Mesendoderm (in vitro differentiated cells): ENCODE data around the gene MAPK9.

Experiments
- DNase-seq: peaks from one replicate; pipeline ENCODE4 v3.0.0; 2013
- H2AK5ac ChIP-seq: 2 replicates; pipeline ENCODE4 v1.6.1; 2013; ENCODE audit warnings: low read length, inconsistent platforms
- H2BK120ac ChIP-seq: 2 replicates; pipeline ENCODE4 v1.6.1; 2013; ENCODE audit warnings: low read depth, mild to moderate bottlenecking, low read length, moderate library complexity, mixed read lengths
- H2BK15ac ChIP-seq: replicated peaks from 2 replicates; pipeline ENCODE4 v1.6.1; 2013; ENCODE audit warnings: low read depth, mild to moderate bottlenecking, moderate library complexity
- H2BK5ac ChIP-seq: 2 replicates; pipeline ENCODE4 v1.6.1; 2013; ENCODE audit warnings: low read length, inconsistent platforms
- H3K18ac ChIP-seq: 2 replicates; pipeline ENCODE4 v1.6.1; 2013; ENCODE audit warnings: mild to moderate bottlenecking, low read length, mixed read lengths
- H3K23ac ChIP-seq: one replicate; pipeline ENCODE4 v1.6.1; 2013; ENCODE audit warnings: low read length
- H3K27ac ChIP-seq: 2 replicates; pipeline ENCODE4 v1.5.1; 2013; ENCODE audit warnings: low read depth, mild to moderate bottlenecking, inconsistent platforms, low read length, moderate library complexity
- H3K27me3 ChIP-seq: 2 replicates; pipeline ENCODE4 v1.6.1; 2013; ENCODE audit warnings: low read length, control low read depth, mild to moderate bottlenecking, inconsistent platforms; ENCODE audit not compliant: insufficient read depth, poor library complexity
- H3K36me3 ChIP-seq: 2 replicates; pipeline ENCODE4 v1.6.1; 2013; ENCODE audit warnings: low read length, inconsistent platforms; ENCODE audit not compliant: control insufficient read depth, insufficient read depth
- H3K4ac ChIP-seq: one replicate; pipeline ENCODE4 v1.6.1; 2013; ENCODE audit warnings: low read depth, mild to moderate bottlenecking, low read length, moderate library complexity
- H3K4me1 ChIP-seq: 2 replicates; pipeline ENCODE4 v1.6.1; 2013; ENCODE audit warnings: low read depth, low read length, inconsistent platforms; ENCODE audit not compliant: control insufficient read depth
- H3K4me2 ChIP-seq: 2 replicates; pipeline ENCODE4 v1.6.1; 2013; ENCODE audit warnings: low read length
- H3K4me3 ChIP-seq: 2 replicates; pipeline ENCODE4 v1.5.1; 2013; ENCODE audit warnings: mild to moderate bottlenecking, low read length
- H3K56ac ChIP-seq: one replicate; pipeline ENCODE4 v1.6.1; 2013; ENCODE audit warnings: low read length
- H3K79me1 ChIP-seq: 2 replicates; pipeline ENCODE4 v1.6.1; 2013; ENCODE audit warnings: low read length, inconsistent platforms
- H3K79me2 ChIP-seq: 2 replicates; pipeline ENCODE4 v1.6.1; 2013; ENCODE audit warnings: mild to moderate bottlenecking, low read length; ENCODE audit not compliant: control insufficient read depth, insufficient read depth
- H3K9ac ChIP-seq: 2 replicates; pipeline ENCODE4 v1.6.1; 2013; ENCODE audit warnings: low read length, inconsistent platforms
- H4K5ac ChIP-seq: one replicate; pipeline ENCODE4 v1.6.1; 2013; ENCODE audit warnings: low read length
- H4K8ac ChIP-seq: one replicate; pipeline ENCODE4 v1.6.1; 2013; ENCODE audit warnings: low read depth, mild to moderate bottlenecking, control low read depth, low read length, moderate library complexity
- WGBS: extraction: QIAGEN DNeasy Blood & Tissue Kit; methylation state at CpG from one replicate; pipeline ENCODE4 v1.1.7; 2013; ENCODE audit warnings: low lambda C conversion rate, missing lambda C conversion rate; ENCODE audit not compliant: insufficient coverage; ENCODE audit errors: extremely low coverage; 5-methylcytosine and 5-hydroxymethylcytosine counted together

MAPK9 gene

DNA sequence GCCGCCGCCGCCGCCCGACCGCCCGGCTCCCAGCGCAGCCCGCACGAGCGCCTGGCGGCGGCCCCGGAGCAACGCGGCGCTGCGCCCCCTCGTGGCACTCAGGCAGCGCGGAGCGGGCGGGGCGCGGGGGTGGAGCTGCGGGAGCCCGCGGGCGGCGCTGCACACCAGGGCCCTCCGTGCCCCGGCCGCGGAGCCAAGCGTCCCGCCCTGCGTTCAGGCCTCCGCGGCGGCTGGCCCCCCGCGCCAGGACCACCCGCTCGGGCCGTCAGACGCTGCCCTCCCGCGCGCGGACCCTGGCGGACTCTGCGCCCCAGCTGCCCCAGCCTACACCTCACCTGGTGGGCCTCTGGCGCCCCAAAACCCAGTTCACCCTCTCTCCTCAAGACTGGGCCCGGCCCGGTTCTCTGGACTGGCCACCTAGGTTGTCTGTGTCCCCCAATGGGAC lies 82.7 kb downstream of the MAPK9 start, which contains the start of gene RASGEF1C:
TSS of gene RASGEF1C (minus strand) at position 75 of the 445 bp plus-strand sequence. CDS start 71,159 bp downstream, outside the sequence.
- H3K4me2 ChIP-seq, result peak within 1 kb of the TSS; percentile 41
- no peak within 1 kb of the TSS for H3K9ac ChIP-seq
- H3K56ac ChIP-seq, result peak within 1 kb of the TSS; percentile 65
- no peak within 1 kb of the TSS for H2BK5ac ChIP-seq
- no peak within 1 kb of the TSS for H3K18ac ChIP-seq
- H3K27ac ChIP-seq, result no peak within 1 kb of the TSS
- no peaks in the 10 kb centered on the region for H3K79me1 ChIP-seq
- peak within 1 kb of the TSS; percentile 16 for H3K23ac ChIP-seq
- H4K8ac ChIP-seq, result no peak within 1 kb of the TSS
- no CpG with 5 or more reads among the region's 55 CpGs for WGBS
- no peaks in the 10 kb centered on the region for H3K36me3 ChIP-seq
- H2BK120ac ChIP-seq, result no peak within 1 kb of the TSS
- no peaks in the 10 kb centered on the region for H3K27me3 ChIP-seq
- H4K5ac ChIP-seq, result no peak within 1 kb of the TSS
- no peak within 1 kb of the TSS for H2BK15ac ChIP-seq
- H3K79me2 ChIP-seq, result no peaks in the 10 kb centered on the region
- H2AK5ac ChIP-seq, result no peak within 1 kb of the TSS
- DNase-seq, result peak; percentile 63
- no peak within 1 kb of the TSS for H3K4me3 ChIP-seq
- H3K4me1 ChIP-seq, result no peaks in the 10 kb centered on the region
- H3K4ac ChIP-seq, result no peak within 1 kb of the TSS

DNA sequence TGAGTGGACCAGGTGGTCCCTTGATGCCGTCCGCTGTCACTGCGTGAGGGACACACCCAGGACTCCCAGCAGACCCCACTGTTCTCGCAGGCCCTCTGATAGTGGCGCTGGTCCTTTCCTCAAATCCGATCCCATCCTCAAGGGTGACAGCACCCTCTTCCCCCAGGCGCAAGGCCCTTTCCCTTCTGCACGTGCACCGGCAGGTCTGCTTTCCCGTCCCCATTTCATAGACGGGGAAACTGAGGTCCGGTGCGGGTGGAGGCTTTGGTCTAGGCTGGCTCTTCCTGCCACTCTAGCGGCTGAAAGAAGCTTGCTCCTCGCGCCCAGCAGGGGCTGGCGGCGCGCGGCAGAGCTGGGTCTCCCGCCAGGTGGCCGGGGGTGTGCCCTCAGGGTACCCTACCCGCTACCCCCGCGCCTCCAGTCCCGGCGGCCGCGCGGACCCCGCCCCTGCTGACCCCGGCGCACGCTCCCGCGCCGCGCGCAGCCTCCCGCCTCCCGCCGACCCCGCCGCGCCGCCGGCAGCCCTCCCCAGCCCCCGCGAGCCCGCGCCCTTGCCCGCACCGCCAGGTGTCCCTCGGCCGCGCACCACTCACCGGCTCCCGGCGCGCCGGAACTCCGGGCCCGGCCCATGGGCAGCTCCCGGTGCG lies 83.3 kb downstream of the MAPK9 start:
- no peaks in the 10 kb centered on the region for H3K27me3 ChIP-seq
- no peak overlapping the region for H3K4ac ChIP-seq
- peak overlapping the region; percentile 41 for H3K4me2 ChIP-seq
- no peak overlapping the region for H2BK15ac ChIP-seq
- no peak overlapping the region for H3K4me3 ChIP-seq
- no peak overlapping the region for H3K27ac ChIP-seq
- H2BK120ac ChIP-seq, result no peak overlapping the region
- no peak overlapping the region for H2BK5ac ChIP-seq
- H3K9ac ChIP-seq, result no peak overlapping the region
- no peaks in the 10 kb centered on the region for H3K79me2 ChIP-seq
- no peak overlapping the region for H4K8ac ChIP-seq
- H3K23ac ChIP-seq, result no peak overlapping the region
- no peaks in the 10 kb centered on the region for H3K4me1 ChIP-seq
- no peak overlapping the region for H3K18ac ChIP-seq
- peak overlapping the region; percentile 65 for H3K56ac ChIP-seq
- H4K5ac ChIP-seq, result no peak overlapping the region
- no peak overlapping the region for H2AK5ac ChIP-seq
- no CpG with 5 or more reads among the region's 65 CpGs for WGBS
- no peaks in the 10 kb centered on the region for H3K36me3 ChIP-seq
- no peaks in the 10 kb centered on the region for H3K79me1 ChIP-seq
- DNase-seq, result peak; percentile 14

DNA sequence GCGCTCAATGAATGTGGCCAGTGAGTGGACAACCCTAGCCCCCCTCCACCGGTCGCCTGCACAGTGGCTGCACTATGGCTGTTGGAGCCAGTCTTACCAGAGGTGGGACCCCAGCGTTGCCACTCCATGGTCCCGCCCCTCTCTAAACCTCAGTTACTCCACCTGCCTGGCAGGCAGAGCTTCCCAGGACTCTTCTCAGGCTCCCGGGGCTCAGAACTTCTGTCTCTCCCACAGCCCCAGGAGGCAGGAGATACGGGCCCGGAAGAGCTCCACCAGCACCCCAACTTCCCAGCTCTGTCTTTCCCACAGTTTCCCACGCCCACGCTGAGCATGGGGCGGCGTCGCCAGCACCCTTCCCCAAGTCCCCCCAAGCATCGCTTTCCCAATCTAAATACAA lies 83.8 kb downstream of the MAPK9 start:
- no peak for DNase-seq
- no peak overlapping the region for H4K8ac ChIP-seq
- H4K5ac ChIP-seq, result no peak overlapping the region
- H2AK5ac ChIP-seq, result no peak overlapping the region
- no CpG with 5 or more reads among the region's 14 CpGs for WGBS
- H3K27me3 ChIP-seq, result no peaks in the 10 kb centered on the region
- H2BK15ac ChIP-seq, result no peak overlapping the region
- H3K4ac ChIP-seq, result no peak overlapping the region
- H2BK5ac ChIP-seq, result no peak overlapping the region
- H2BK120ac ChIP-seq, result no peak overlapping the region
- H3K79me1 ChIP-seq, result no peaks in the 10 kb centered on the region
- H3K56ac ChIP-seq, result no peak overlapping the region
- no peaks in the 10 kb centered on the region for H3K79me2 ChIP-seq
- H3K23ac ChIP-seq, result peak overlapping the region; percentile 16
- no peak overlapping the region for H3K4me3 ChIP-seq
- H3K27ac ChIP-seq, result no peak overlapping the region
- H3K18ac ChIP-seq, result no peak overlapping the region
- H3K9ac ChIP-seq, result no peak overlapping the region
- no peaks in the 10 kb centered on the region for H3K36me3 ChIP-seq
- no peak overlapping the region for H3K4me2 ChIP-seq
- no peaks in the 10 kb centered on the region for H3K4me1 ChIP-seq

DNA sequence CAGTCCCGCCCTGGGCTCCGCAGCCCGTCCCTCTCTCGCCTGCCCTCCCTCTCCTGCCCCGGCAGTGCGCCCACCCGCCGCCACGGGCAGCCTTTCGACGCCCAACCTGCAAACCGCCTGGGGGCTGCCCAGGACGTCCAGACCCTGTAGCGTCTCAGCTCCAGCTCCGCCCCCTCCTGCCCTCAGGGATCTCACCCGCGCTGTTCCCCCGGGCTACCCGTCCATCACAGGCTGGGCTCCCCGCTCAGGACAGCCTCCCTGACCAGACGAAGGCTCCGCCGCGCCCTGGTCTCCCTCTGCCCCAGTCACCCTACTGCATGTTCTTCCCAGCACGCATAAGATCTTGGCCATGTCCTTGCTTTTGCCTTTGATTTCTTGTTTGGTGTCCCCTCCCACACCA lies 84.3 kb downstream of the MAPK9 start:
- Histone ChIP-seq H2BK120ac (no peak overlapping the region), H3K9ac (no peak overlapping the region), H3K27me3 (no peaks in the 10 kb centered on the region), H3K79me1 (no peaks in the 10 kb centered on the region), H2AK5ac (no peak overlapping the region), H3K23ac (peak overlapping the region; percentile 89), H3K18ac (no peak overlapping the region), H3K56ac (no peak overlapping the region), H2BK5ac (no peak overlapping the region), H3K4ac (no peak overlapping the region), H3K79me2 (no peaks in the 10 kb centered on the region), H3K4me2 (peak overlapping the region; percentile 5), H3K4me3 (no peak overlapping the region), H2BK15ac (no peak overlapping the region), H4K5ac (no peak overlapping the region), H3K4me1 (no peaks in the 10 kb centered on the region), H3K27ac (no peak overlapping the region), H4K8ac (no peak overlapping the region), H3K36me3 (no peaks in the 10 kb centered on the region)
- WGBS, result no CpG with 5 or more reads among the region's 25 CpGs
- no peak for DNase-seq

DNA sequence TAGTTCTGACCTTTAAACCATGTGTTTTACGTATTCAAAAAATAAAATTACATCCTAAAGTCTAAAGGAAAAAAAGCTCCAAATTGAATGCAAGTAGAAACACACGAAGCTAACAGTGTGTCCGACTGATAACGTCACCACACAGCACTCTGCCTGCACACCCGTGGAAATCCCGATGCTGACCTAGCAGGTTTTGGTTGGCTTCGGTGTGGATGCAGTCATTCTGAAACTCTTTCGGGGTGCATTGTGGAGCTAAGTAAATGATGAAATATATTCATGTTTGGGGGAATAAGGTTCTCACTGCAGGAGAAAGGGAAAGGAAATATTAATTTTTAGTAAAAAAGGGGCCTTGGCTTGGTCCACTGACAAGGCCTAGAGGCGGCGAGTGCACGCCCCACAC lies 84.9 kb downstream of the MAPK9 start:
- H3K27ac ChIP-seq, result no peak overlapping the region
- no peaks in the 10 kb centered on the region for H3K4me1 ChIP-seq
- WGBS, result no CpG with 5 or more reads among the region's 11 CpGs

DNA sequence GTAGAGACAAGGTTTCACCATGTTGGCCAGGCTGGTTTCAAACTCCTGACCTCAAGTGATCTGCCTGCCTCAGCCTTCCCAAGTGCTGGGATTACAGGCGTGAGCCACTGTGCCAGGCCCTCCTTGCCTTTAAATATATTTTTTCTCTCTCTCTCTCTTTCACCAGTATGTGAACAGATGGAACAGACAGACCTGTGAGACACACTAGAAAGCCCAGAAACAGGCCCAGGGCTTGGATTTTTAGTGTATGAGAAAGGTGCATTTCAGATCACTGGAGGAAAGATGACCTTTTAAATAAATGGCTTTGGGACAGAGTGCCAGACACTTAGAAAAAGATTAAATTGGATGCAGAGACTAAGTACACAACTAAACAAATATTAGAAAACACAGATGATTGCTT lies 86.0 kb downstream of the MAPK9 start:
- H3K4me2 ChIP-seq, result no peak overlapping the region
- no peak overlapping the region for H3K9ac ChIP-seq
- H3K79me1 ChIP-seq, result no peaks in the 10 kb centered on the region
- H3K4me1 ChIP-seq, result no peaks in the 10 kb centered on the region
- H3K27me3 ChIP-seq, result no peaks in the 10 kb centered on the region
- no CpG with 5 or more reads among the region's 1 CpG for WGBS
- H3K18ac ChIP-seq, result no peak overlapping the region
- H3K27ac ChIP-seq, result no peak overlapping the region
- no peak overlapping the region for H2BK5ac ChIP-seq
- H2AK5ac ChIP-seq, result no peak overlapping the region
- no peak overlapping the region for H3K56ac ChIP-seq
- DNase-seq, result no peak
- no peak overlapping the region for H4K5ac ChIP-seq
- H3K36me3 ChIP-seq, result no peaks in the 10 kb centered on the region
- no peaks in the 10 kb centered on the region for H3K79me2 ChIP-seq
- H2BK15ac ChIP-seq, result no peak overlapping the region
- no peak overlapping the region for H4K8ac ChIP-seq
- no peak overlapping the region for H3K23ac ChIP-seq
- no peak overlapping the region for H3K4ac ChIP-seq
- H2BK120ac ChIP-seq, result no peak overlapping the region
- no peak overlapping the region for H3K4me3 ChIP-seq

More for the DNA sequence above, 84.9 kb downstream of the MAPK9 start:
- no peak for DNase-seq
- Histone ChIP-seq H3K79me2 (no peaks in the 10 kb centered on the region), H3K4ac (no peak overlapping the region), H3K23ac (no peak overlapping the region), H2BK120ac (no peak overlapping the region), H3K9ac (no peak overlapping the region), H4K8ac (no peak overlapping the region), H3K18ac (no peak overlapping the region), H3K4me3 (no peak overlapping the region), H3K56ac (no peak overlapping the region), H3K4me2 (no peak overlapping the region), H2BK15ac (no peak overlapping the region), H3K36me3 (no peaks in the 10 kb centered on the region), H4K5ac (no peak overlapping the region), H2BK5ac (no peak overlapping the region), H2AK5ac (no peak overlapping the region), H3K79me1 (no peaks in the 10 kb centered on the region), H3K27me3 (no peaks in the 10 kb centered on the region)
